HuH-7 (cell line): Measurements from ENCODE around the gene DYRK1A.

Experiments used
- DNase-seq: peaks from one replicate; pipeline ENCODE4 v3.0.0; 2011; ENCODE audit warnings: low spot score

Gene DYRK1A

DNA sequence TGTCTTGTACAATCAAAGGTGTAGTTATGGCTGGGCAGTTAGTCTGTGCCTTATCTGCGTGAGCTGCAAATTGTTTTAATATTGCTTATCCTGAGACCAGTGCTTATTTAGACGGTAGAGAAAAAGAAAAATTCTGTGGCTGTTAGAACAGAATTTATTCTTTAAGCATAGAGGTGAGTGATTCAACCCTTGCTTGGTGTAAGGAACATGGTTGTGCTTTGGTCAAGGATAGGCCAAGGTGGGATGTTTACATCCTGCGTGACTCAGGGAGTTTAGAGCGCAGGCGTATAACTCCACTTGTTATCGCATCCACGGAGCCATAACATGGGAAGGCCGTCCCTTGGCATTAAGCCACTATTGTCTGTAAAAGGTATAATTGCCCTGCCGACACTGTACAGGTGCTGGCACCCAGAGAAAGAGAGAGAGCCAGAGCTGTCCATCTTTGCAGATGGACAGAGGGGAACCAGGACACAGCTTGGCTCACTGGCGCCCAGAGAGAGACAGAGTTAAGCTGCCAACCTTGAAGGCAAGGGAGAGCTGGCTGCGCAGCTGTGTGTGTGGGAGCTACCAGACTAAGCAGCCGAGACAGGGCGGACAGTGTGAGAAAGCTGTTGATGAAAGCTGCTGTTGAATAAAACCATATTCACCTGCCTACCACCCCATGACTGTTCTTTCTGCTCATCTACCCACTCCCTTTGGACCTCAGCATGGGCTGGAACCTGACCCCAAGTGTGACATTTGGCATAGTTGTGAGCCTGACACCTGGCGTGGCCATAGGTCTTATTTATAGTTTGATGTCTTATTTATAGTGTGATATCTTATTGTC, 200.4 kb downstream of the DYRK1A start:
- DNase-seq, result no peak

- DNase-seq, result no peak
Observed at GRCh38 chr21:37568415-37568814, 201.8 kb downstream of the DYRK1A start.

GRCh38 chr21:37568916-37569315, 202.3 kb downstream of the DYRK1A start:
- no peak for DNase-seq

GRCh38 chr21:37571442-37571841, 204.9 kb downstream of the DYRK1A start:
- DNase-seq, result no peak

GRCh38 chr21:37574316-37574715, 207.7 kb downstream of the DYRK1A start:
- no peak for DNase-seq

GRCh38 chr21:37574751-37575150, 208.2 kb downstream of the DYRK1A start:
- DNase-seq, result no peak

- DNase-seq, result no peak
Observed at GRCh38 chr21:37575580-37575979, 209.0 kb downstream of the DYRK1A start.
